Ovary (tissue), 9 donors: Measurements from ENCODE around the gene TINAG. TPM values are rescaled to one million over a fixed set of nuclear protein-coding genes. Genes with fewer than 3 reads are reported as not detected.
"Not testable (repeated sequence)": the region's sequence is repeated elsewhere in the genome, so short reads cannot be mapped to it uniquely, and the experiment has no call there.

Experiments
- DNase-seq, 5 donors: peaks; one replicate each; pipeline ENCODE4 v3.0.0-alpha.2; 2019 to 2020
- H3K27ac ChIP-seq, 2 donors: fragments of 200-600 bp; one replicate each; pipeline versions ENCODE4 v1.5.1 to v1.8.0; 2019 to 2022
- H3K27me3 ChIP-seq: fragments of 200-600 bp; one replicate; pipeline ENCODE4 v1.8.0; 2022
- H3K36me3 ChIP-seq: fragments of 200-600 bp; sonication (generic); one replicate; pipeline ENCODE4 v1.5.1; 2019
- H3K4me1 ChIP-seq: one replicate; pipeline ENCODE4 v1.8.1; 2013; ENCODE audit warnings: mild to moderate bottlenecking, moderate library complexity; ENCODE audit not compliant: insufficient read depth
- H3K4me3 ChIP-seq: fragments of 200-600 bp; sonication (generic); one replicate; pipeline ENCODE4 v1.5.1; 2017
- H3K9me3 ChIP-seq, 2 donors: fragments of 200-600 bp in 1 of 2; sonication (generic) in 1 of 2; one replicate each; pipeline versions ENCODE4 v1.5.1 to v1.8.1; 2013 to 2019; ENCODE audit warnings: mild to moderate bottlenecking in 1 of 2, moderate library complexity in 1 of 2
- CTCF ChIP-seq, 3 donors: fragments of 450-650 bp in 2 of 3; fragments of 200-600 bp in 1 of 3; IDR thresholded peaks; one replicate each; pipeline versions ENCODE4 v1.5.1 to v1.8.0; 2016 to 2022; ENCODE audit warnings: antibody characterized with exemption in 3 of 3, mild to moderate bottlenecking in 1 of 3
- EP300 ChIP-seq: sonication (generic); formaldehyde crosslinking; IDR thresholded peaks from one replicate; pipeline ENCODE4 v1.6.1; 2017; ENCODE audit warnings: antibody characterized with exemption
- POLR2A ChIP-seq: fragments of 450-650 bp; IDR thresholded peaks from one replicate; pipeline ENCODE4 v1.6.1; 2017; ENCODE audit warnings: antibody characterized with exemption, mild to moderate bottlenecking, moderate library complexity
- WGBS, 3 donors: extraction: QIAGEN DNeasy Blood & Tissue Kit in 1 of 3; methylation state at CpG; one replicate each; pipeline versions ENCODE4 v1.1.5 to v1.1.7; 2013 to 2017; 5-methylcytosine and 5-hydroxymethylcytosine counted together
- intact Hi-C, 4 donors: fragments of 100-400 bp; cut with DNase I; formaldehyde crosslinking; loops; one replicate each; pipeline versions ENCODE4 v1.11.0 to v1.15.1; 2022 to 2023
- polyA plus RNA-seq, 2 donors: library from polyadenylated mRNA; stranded (reverse); fragments of 200-250 nt in 1 of 2; fragments of 350-450 nt in 1 of 2; fragmentation: Illumina TruSeq in 1 of 2; extraction: RNeasy Lipid Tissue Mini Kit (QIAGEN cat#74804) in 1 of 2; gene quantifications; one replicate each; pipeline ENCODE4 v1.2.3, GENCODE V29; 2013 to 2014
- total RNA-seq, 7 donors: library from RNA; depleted of rRNA in 2 of 7; stranded (reverse); fragments of >200 nt in 2 of 7; fragmentation: NEBNext Ultra II Directional in 3 of 7; extraction: Animal tissue kit (Norgen Biotek cat#: 25700) in 3 of 7; gene quantifications; one replicate each; pipeline versions ENCODE4 v1.1.0 to v1.2.4, GENCODE V29; 2016 to 2023
- donor health status: DM: no; HTN: no; CAD: no; lungs with moderate emphysema.
- donor health status: DM: no; HTN: no; CAD: no.
- donor health status: Bipolar disorder and iron deficiency.
- donor health status: DM: yes; HTN: yes; CAD: no.
- donor health status: DM: no; HTN: no; CAD: no.
- donor health status: DM: yes; HTN: yes; CAD: no.

The TINAG gene
- total and polyA plus RNA-seq, 9 donors: not detected

- no peak for DNase-seq
- Histone ChIP-seq H3K27me3 (no peaks in the 10 kb centered on the region), H3K4me3 (no peak overlapping the region), H3K9me3 (no peaks in the 10 kb centered on the region), H3K27ac (no peak overlapping the region), H3K4me1 (no peaks in the 10 kb centered on the region), H3K36me3 (no peaks in the 10 kb centered on the region)
- no peak for TF ChIP-seq POLR2A
- TF ChIP-seq EP300: no peak
- TF ChIP-seq CTCF (IDR thresholded peaks at IDR 0.05): no peak
- intact Hi-C loops: no loop called here
- 75 to 83% (median 81%) methylated on average over 7 of the region's 7 CpGs for WGBS, 3 donors
Measured at GRCh38 chr6:54327631-54328030, 19.4 kb downstream of the TINAG start.

DNA sequence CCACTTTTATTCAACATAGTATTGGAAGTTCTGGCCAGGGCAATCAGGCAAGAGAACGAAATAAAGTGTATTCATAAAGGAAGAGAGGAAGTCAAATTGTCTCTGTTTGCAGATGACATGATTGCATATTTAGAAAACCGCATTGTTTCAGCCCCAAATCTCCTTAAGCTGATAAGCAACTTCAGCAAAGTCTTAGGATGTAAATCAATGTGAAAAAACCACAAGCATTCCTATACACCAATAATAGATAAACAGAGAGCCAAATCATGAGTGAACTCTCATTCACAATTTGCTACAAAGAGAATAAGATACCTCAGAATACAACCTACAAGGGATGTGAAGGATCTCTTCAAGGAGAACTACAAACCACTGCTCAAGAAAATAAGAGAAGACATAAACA is 23.3 kb downstream of the TINAG start:
- 53 to 73% (median 53%) methylated on average over 2 of the region's 2 CpGs for WGBS, 3 donors
- H3K27ac ChIP-seq, H3K4me3 ChIP-seq, H3K4me1 ChIP-seq, intact Hi-C loops, DNase-seq, H3K36me3 ChIP-seq, H3K27me3 ChIP-seq, H3K9me3 ChIP-seq: not testable (repeated sequence)

DNA sequence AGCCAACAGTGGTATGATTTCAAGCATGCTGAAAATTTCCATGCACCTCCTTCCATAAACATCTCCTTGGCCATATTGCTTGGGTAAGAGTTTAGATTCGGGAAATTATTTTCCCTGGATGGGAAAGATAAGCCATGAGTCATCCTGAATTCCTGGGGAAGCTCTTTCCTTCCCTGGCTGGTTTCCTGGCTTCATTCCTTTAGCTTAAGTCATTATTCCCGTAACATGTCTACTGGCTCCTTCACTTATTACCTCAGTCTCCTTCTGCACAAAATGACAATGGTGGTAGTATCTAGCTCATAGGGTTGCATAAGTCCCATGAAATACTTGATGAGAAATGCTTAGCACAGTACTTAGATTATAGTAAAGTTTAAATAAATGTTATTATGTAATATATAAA is 27.6 kb downstream of the TINAG start:
- no peak for DNase-seq
- no peaks in the 10 kb centered on the region for H3K36me3 ChIP-seq
- H3K4me1 ChIP-seq: no peaks in the 10 kb centered on the region
- WGBS, 3 donors: 18 to 36% (median 24%) methylated on average over 2 of the region's 2 CpGs
- no peaks in the 10 kb centered on the region for H3K9me3 ChIP-seq
- H3K27me3 ChIP-seq: peaks cover 2% of the 10 kb centered on the region
- H3K4me3 ChIP-seq: no peak overlapping the region
- intact Hi-C loops: no loop called here
- no peak overlapping the region for H3K27ac ChIP-seq
- no peak for TF ChIP-seq EP300
- TF ChIP-seq CTCF (IDR thresholded peaks at IDR 0.05): no peak
- TF ChIP-seq POLR2A: no peak

DNA sequence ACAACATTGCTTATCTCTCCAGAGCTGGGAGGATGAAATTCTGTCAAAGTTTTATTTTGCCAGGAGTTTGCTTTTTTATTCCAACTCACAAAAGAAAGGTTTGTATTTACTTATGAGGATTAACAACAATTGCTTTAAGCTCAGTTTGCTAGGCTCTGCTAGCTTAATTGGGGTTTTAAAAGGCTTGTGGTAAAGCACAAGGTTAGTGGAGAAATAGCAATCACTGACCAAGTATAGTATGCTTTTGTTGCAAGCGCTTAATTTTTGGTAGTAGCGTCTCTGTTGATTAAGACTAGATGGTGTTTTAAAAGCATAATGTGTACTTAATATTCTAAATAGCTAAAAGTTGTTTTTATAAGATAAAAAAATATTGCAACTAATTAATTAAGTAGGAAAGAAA is 45.7 kb downstream of the TINAG start:
- intact Hi-C loops: no loop called here
- H3K27ac ChIP-seq: no peak overlapping the region
- H3K27me3 ChIP-seq: no peaks in the 10 kb centered on the region
- H3K9me3 ChIP-seq: no peaks in the 10 kb centered on the region
- no peak for DNase-seq
- H3K4me1 ChIP-seq: no peaks in the 10 kb centered on the region
- TF ChIP-seq CTCF (IDR thresholded peaks at IDR 0.05) (no peak), EP300 (no peak), POLR2A (no peak)
- 64 to 77% (median 70%) methylated on average over 2 of the region's 2 CpGs for WGBS, 3 donors
- H3K36me3 ChIP-seq: no peaks in the 10 kb centered on the region
- H3K4me3 ChIP-seq: no peak overlapping the region

DNA sequence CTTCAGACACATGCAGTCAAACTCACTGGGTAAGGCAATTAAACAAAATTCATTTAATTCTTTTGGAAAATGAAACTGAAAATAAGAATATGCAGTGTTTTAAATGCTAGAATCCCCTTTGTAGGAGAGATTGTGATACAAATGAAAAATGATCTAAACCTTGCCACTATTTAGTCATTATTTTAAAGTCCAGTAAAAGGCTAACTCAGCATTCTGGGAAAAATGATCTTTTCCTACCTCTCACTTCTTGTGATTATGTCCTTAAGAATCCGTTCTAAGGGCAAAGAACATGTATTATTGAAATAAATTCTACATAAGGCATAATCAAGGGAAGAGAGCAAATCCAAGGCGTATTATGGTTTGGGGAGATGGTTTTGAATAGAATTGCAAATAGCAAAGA is 46.4 kb downstream of the TINAG start:
- no peak overlapping the region for H3K4me3 ChIP-seq
- H3K36me3 ChIP-seq: no peaks in the 10 kb centered on the region
- no peak for TF ChIP-seq CTCF (IDR thresholded peaks at IDR 0.05)
- no peak for TF ChIP-seq POLR2A
- no peak for TF ChIP-seq EP300
- no peaks in the 10 kb centered on the region for H3K4me1 ChIP-seq
- DNase-seq: no peak
- H3K9me3 ChIP-seq: no peaks in the 10 kb centered on the region
- intact Hi-C loops: no loop called here
- 51 to 71% (median 64%) methylated on average over 2 of the region's 2 CpGs for WGBS, 3 donors
- no peak overlapping the region for H3K27ac ChIP-seq
- no peaks in the 10 kb centered on the region for H3K27me3 ChIP-seq
